HCEC 1CT (cell line): ENCODE data around the gene ADAMTS7.
"Not testable (repeated sequence)": the region's sequence is repeated elsewhere in the genome, so short reads cannot be mapped to it uniquely, and the experiment has no call there.

Experiments
- DNase-seq: peaks from one replicate; pipeline ENCODE4 v3.0.0-alpha.2; 2017

Gene ADAMTS7

GRCh38 chr15:78781381-78781780, 29.9 kb downstream of the ADAMTS7 start:
- DNase-seq, result not testable (repeated sequence)

DNA sequence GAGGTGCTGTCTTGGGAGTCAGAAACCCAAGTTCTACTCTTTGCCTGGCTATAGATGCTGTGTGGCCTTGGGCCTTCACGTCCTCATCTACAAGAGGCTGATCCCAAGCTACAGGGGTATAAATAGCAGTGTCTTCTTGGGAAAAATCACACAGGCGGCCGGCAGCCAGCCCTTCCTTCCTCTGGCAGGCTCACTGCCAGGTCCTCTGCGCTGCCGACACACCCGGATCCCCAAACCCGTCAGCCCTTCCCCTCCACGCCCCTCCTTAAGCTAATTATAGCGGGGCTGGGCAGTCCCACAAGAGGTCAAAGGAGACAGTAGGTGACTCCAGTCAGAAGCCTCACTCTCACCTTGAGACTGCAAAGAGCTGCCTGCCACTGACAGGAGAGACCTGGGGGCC, 31.3 kb downstream of the ADAMTS7 start:
- not testable (repeated sequence) for DNase-seq

DNA sequence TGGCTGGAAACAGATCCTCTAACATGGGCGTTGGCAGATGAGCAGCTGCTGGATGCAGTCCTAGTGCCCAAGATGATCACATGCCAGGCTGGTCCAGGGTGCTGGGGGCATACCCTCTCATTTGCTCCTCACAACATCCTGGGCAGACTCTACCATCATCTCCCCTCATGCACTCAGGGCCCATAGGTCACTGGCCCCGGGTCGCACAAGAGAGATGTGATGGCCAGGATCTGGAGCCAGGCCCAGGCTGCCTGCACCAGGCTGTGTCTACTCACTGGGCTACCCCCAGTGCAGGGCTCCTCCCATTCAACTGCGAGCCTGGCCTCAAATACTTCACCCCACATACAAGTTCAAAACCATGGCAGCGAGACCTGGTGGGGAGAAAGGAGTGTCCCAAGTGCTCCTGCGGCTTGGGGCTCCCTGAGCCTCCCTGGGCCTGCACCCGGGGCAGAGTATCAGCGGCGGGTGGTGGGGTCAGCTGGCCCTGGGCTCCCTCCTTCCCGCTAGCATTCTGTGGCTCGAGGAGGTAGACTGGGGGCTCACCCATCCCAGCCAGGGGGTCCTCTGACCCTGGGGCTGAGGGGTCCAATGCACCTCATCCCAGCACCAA, 32.0 kb downstream of the ADAMTS7 start:
- DNase-seq, result not testable (repeated sequence)

DNA sequence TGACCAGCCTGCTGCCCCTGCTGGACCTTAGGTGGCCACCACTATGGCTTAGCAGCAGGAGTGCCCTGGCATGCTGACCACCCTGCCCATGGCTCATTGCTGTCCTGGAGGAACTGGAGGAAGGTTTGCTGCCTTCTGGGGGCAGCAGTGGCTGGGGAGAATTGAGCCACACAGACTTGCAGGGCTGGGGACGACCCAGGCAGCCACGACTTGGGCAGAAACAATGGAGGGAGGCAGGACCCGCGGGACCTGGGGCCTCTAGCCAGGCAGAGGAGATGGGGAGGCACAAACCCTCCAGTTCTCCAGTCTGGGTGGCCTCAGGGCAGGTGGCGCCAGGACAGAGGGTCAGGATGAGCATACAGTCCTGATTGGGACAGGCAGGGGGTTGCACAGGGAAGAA, 32.8 kb downstream of the ADAMTS7 start:
- no peak for DNase-seq

DNA sequence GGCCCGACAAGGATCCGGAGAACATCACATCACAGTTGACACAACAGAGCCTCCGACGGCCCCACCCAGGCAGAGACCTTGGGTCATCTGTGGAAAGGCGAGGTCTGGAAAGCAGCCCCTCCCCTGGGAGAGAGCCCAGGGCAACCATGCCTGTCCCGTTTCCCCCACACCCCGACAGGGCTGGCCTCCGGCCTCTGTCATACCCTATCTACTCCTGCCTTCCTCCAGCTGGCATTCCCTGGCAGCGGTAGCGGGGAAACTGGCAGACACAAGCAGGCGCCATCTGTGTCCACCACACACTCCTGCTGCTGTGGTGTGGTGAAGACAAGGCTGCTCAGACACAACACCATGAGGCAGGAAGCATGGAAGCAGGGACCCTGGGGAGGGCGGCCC, 33.3 kb downstream of the ADAMTS7 start:
- not testable (repeated sequence) for DNase-seq

DNA sequence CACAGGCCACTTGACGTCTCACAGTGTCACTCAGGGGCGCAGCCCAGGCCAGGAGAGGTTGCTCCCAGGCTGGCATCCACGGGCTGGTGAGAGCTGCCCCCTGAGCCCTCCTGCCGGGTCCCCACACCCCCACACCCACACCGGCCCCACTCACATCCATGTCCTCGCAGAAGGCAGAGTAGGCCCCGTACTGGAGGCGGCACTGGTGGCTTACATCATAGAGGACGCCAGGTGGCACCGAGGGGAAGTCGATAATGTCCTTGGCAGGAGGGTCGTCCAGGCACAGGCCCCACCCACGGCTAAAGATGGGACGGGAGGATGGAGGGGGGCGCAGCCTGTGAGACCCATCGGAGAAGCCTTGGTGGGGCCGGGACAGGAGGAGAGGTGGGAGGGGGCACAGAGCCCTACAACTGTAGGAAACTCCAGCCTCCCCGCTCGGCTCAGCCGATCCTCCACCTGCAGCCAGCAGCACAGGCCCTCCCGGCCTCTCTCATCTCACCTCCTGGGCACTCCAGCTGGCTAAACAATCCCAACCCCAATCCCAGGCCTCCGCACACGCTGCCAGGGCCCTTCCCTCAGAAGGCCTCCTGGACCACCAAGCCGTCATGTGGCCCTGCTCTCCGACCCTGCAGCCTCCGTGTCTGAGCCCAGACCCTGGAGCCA, 33.8 kb downstream of the ADAMTS7 start:
- DNase-seq, result not testable (repeated sequence)

DNA sequence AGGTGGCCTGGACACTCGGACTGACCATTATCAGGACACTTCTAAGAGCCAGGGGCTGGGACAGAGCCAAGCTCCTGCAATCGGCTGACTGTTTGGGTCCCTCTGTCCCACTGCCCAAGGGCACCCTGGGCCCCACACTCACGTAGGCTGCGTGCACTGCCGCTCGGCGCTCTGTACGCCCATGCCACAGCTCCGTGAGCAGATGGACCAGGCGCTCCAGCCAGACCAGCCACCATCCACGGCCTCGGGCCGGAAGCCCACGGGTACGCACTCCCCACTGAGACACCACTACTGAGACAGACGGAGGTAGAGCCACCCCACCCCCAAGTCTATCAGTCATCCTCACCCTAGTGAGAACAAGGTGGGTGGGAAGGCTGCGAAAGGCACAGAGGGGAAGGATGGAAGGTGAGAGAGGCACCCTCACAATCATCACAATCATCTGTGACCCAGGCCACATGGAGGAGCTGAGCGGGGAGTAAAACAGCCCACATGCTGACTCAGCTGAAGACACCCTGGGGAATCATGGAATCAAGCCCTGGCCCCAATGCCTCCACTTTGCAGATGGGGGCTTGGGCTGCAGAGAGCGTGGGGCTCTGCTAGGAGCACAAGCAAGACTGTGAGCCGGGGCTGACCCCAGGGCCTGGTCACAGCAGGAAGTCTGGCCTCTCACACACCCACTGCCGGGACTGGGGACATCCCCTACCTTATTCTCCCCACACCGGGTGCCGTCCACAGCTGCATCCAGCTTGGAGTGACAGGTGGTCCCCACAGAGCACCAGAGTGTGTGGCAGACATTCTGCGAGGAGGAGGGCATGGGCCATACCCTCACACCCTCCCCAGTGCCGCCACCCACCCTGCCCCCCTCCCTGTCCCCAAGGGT, 35.0 kb downstream of the ADAMTS7 start:
- not testable (repeated sequence) for DNase-seq

DNA sequence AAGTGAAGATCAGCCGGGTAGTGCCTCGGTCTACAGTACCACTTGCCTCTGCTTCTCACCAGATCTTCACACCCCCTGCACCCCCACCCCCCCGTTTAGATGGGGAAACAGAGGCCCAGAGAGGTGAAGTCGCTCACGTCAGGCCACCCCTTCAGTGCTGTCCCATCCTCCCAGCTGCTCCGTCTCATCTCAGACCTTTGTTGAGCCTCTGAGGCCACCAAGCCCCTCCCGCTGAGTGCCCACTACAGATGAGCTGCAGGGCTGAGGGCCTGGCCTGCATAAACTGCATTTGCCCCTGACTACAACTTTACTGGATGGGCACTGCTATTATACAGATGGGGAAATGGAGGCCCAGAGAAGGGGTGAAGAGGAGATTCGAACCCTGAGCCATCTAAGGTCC, 35.8 kb downstream of the ADAMTS7 start:
- DNase-seq, result no peak

DNA sequence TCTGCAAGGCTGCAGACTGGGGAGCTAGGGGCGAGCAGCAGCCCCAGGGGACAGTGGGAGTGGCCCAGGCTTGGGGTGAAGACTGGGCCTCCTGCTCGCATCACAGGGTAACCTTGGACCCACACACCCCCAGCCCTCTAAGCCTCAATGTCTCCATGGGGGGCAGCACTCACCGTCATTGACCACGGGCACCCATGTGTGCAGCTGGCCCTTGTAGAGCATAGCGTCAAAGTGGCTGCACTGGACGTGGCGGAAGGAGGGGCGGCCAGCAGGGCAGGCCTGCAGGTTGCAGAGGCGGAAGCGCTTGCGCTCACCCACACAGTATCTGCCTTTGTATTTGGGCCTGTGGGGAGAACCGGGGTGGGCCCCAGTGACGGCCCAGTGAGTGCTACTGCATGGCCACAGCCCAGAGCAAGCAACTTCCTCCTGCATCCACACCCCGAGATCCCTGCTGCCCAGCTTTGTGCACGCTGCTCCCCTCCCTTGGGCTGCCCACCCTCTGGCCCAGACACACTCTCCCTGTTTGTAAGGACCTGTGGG, 36.7 kb downstream of the ADAMTS7 start:
- not testable (repeated sequence) for DNase-seq

- DNase-seq, result not testable (repeated sequence)
Measured at GRCh38 chr15:78773765-78774450, 37.4 kb downstream of the ADAMTS7 start.

- DNase-seq, result no peak
Measured at GRCh38 chr15:78772738-78773137, 38.5 kb downstream of the ADAMTS7 start.

DNA sequence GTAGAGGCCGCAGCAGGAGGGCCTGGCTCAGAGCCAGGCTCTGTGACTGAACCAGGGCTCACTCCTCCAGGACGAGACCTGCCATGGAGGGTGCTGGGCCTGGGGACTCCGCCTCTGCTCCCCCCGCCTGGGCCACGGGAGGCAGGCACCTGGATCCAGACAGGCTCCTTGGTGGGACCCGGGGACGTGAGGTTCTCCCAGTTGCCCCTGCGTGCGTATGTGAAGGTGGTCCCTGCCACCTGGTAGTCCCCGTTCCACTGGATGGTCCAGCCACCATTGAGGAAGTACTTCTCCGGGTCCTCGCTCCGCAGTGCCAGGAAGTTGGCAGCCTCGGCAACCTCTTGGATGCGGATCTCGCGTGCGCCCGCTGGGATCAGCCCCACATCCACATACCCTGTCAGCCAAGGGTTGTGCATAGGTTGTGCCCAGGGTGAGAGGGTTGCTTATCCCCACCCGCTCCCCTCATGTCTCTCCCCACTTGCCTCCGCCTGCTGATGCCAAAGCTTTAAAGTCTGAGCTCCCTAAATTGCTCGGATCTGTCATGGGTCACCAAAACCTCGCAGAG, 39.7 kb downstream of the ADAMTS7 start:
- not testable (repeated sequence) for DNase-seq

DNA sequence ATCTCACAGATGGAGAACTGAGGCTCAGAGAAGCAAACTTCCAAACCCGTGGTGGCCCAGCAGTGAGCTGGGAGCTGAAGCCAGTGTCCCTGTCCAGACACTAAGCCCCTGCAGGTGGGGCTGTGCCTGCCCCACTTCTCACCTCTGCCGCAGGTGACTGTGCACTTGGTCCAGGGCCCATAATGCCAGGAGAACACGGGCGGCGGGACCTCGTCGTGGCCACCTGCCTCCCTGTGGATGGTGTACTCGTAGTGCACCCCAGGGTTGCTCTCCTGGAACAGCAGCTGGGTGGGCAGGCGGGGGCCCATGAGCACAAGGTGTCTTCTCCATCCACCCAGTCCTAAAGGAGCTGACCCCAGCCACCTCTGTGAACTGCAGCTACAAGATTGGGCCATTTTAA, 40.2 kb downstream of the ADAMTS7 start:
- DNase-seq, result not testable (repeated sequence)

DNA sequence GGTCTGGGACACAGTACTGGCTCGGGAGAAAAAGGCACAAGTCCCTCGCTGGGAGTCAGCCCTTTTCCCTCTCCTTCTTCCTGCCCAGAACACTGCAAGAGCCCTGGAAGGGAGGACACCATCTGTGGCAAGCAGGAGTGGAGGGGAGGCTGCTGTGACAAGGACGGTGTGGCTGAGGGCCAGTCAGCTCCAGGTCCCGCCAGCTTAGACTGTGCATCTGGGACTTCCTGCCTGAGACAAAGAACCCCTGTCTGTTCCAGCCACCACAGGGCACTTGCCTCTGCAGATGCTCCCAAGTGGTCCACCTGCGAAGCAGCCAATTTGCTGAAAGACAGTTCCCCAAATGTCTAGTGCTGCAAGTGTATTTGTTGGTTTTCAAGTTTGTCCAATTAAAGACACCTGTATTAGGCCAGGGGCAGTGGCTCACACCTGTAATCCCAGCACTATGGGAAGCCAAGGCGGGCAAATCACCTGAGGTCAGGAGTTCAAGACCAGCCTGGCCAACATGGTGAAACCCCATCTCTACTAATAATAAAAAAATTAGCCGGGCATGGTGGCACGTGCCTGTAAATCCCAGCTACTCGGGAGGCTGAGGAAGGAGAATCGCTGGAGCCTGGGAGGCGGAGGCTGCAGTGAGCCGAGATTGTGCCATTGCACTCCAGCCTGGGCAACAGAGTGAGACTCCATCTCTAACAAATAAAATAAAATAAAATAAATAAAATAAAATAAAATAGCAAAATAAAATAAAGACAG, 41.6 kb downstream of the ADAMTS7 start:
- not testable (repeated sequence) for DNase-seq

GRCh38 chr15:78768531-78769408, 42.5 kb downstream of the ADAMTS7 start:
- DNase-seq, result no peak

DNA sequence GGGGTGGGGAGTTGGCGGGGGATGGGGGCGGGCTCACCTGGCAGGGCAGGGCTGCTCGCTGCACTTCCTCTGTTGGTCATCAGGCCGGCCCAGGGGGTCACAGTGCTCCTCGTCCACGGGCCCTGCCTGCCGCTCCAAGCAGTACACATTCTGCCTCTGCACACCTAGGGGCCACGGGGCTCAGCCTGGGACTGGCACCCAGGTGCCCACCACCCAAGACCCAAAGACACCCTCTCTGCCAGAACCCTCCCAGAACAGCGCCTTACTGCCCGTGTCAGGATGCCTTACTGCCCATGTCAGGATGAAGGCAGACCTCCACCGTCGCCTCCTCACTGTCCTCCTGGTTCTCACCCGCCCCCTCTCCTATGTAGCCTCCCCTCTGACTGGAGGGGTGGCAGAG, 43.2 kb downstream of the ADAMTS7 start:
- no peak for DNase-seq

DNA sequence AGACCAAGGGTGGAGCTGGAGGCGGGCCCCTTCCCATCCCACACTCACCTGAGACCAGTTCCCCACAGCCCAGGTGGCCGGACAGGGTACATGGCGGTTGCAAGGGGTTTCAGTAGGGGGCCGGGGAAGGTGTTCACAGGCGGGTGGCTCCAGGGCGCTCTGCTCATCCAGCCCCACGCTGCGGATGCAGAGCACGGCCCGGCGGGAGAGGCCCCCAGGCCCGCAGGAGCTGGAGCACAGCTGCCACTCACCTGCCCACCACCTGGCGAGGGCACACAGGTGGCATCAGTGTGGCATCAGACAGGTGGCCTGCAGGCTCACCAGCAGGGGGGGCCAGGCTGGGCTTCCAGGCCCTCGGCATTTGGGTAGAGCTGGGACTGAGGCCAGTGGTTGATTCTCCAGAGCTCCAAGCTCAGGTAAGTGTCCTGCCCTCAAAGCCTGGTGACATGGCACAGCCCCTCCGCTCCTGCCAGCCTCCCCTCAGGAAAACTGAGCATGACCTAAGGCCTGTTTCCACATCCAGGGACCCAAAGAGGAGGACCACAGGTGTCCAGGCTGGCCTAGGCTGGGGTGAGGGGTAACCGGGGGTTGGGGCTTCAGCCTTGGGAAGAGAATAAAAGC, 43.8 kb downstream of the ADAMTS7 start:
- DNase-seq, result no peak

GRCh38 chr15:78766641-78767071, 44.6 kb downstream of the ADAMTS7 start:
- DNase-seq, result not testable (repeated sequence)

DNA sequence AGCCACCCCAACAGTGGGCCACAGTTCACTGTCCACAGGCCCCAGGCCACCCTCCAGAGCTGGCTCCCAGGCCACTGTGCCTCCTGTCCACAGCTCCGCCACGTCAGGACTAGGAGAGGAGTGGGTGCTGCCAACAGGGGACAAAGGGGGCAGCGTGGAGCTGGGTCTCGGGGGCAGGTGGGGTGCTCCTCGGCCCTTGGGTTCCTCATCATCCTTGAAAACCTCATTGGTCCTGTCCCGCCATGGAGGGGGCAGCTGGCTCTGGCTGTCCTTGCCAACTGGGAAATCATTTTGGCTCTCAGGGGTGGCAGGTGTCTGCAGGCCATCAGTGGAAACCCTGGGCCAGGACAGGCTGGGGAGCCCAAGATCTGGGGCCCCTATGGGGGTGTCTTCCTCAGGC, 45.2 kb downstream of the ADAMTS7 start:
- no peak for DNase-seq
